Gastrocnemius medialis (tissue), 4 donors: ENCODE results near the gene CHMP4A. TPM values are rescaled to one million over a fixed set of nuclear protein-coding genes. Genes with fewer than 3 reads are reported as not detected.
"Not testable (repeated sequence)": the region's sequence is repeated elsewhere in the genome, so short reads cannot be mapped to it uniquely, and the experiment has no call there.

Source experiments
- ATAC-seq, 2 donors: fragments of 150-250 bp; one replicate each; pipeline ENCODE4 v1.9.1; 2016
- DNase-seq, 2 donors: peaks; one replicate each; pipeline ENCODE4 v3.0.0-alpha.2; 2019
- H3K27ac ChIP-seq, 4 donors: fragments of 200-600 bp; sonication (generic); 1 replicate in 1 of 4; 2 replicates in 3 of 4; pipeline ENCODE4 v1.5.1; 2016 to 2018; ENCODE audit warnings: mild to moderate bottlenecking in 2 of 4, moderate library complexity in 1 of 4
- H3K27me3 ChIP-seq, 3 donors: fragments of 200-600 bp; sonication (generic) in 2 of 3; 1 replicate in 1 of 3; 2 replicates in 2 of 3; pipeline versions ENCODE4 v1.5.1 to v1.6.0; 2016 to 2019; ENCODE audit warnings: mild to moderate bottlenecking in 1 of 3, moderate library complexity in 1 of 3
- H3K36me3 ChIP-seq, 2 donors: fragments of 200-600 bp; sonication (generic) in 1 of 2; one replicate each; pipeline ENCODE4 v1.5.1; 2017 to 2018
- H3K4me1 ChIP-seq, 2 donors: fragments of 200-600 bp; sonication (generic) in 1 of 2; one replicate each; pipeline ENCODE4 v1.5.1; 2016 to 2017; ENCODE audit warnings: mild to moderate bottlenecking in 2 of 2
- H3K4me3 ChIP-seq, 4 donors: fragments of 200-600 bp; sonication (generic) in 3 of 4; 1 replicate in 1 of 4; 2 replicates in 3 of 4; pipeline ENCODE4 v1.5.1; 2016 to 2019; ENCODE audit warnings: mild to moderate bottlenecking in 2 of 4
- H3K9me3 ChIP-seq, 3 donors: fragments of 200-600 bp; sonication (generic) in 2 of 3; 1 replicate in 1 of 3; 2 replicates in 2 of 3; pipeline ENCODE4 v1.5.1; 2016 to 2019
- POLR2A ChIP-seq, 2 donors: fragments of 450-650 bp; IDR thresholded peaks; one replicate each; pipeline ENCODE4 v1.6.1; 2017; ENCODE audit warnings: antibody characterized with exemption in 2 of 2, mild to moderate bottlenecking in 2 of 2, moderate library complexity in 2 of 2
- in situ Hi-C, 4 donors: fragments of 200-750 bp; cut with MboI; loops; one replicate each; pipeline versions ENCODE4 v1.15.0 to v1.8.0; 2017; ENCODE audit warnings: low sequenced_read_pairs in 4 of 4
- intact Hi-C: fragments of 100-400 bp; cut with DNase I; formaldehyde crosslinking; loops from one replicate; pipeline ENCODE4 v1.15.1; 2023; ENCODE audit warnings: low total_unique reads
- total RNA-seq, 4 donors: library from RNA; depleted of rRNA; stranded (reverse); fragments of >200 nt; gene quantifications; one replicate each; pipeline versions ENCODE4 v1.1.0 to v1.2.3, GENCODE V29; 2016
- TF ChIP-seq, protein P1 (sequence below), 5 experiments: fragments of 450-650 bp in 3 of 5; fragments of 200-600 bp in 2 of 5; sonication (generic) in 2 of 5; IDR thresholded peaks in 4 of 5; conservative IDR thresholded peaks in 1 of 5; 1 replicate in 4 of 5; 2 replicates in 1 of 5; pipeline ENCODE4 v1.5.1; 2016 to 2019; ENCODE audit warnings: antibody characterized with exemption in 5 of 5, mild to moderate bottlenecking in 3 of 5, moderate library complexity in 3 of 5

CHMP4A gene
- total RNA-seq, 4 donors from 2014 or later: 13.6 to 29.8 (median 20.7) TPM

DNA sequence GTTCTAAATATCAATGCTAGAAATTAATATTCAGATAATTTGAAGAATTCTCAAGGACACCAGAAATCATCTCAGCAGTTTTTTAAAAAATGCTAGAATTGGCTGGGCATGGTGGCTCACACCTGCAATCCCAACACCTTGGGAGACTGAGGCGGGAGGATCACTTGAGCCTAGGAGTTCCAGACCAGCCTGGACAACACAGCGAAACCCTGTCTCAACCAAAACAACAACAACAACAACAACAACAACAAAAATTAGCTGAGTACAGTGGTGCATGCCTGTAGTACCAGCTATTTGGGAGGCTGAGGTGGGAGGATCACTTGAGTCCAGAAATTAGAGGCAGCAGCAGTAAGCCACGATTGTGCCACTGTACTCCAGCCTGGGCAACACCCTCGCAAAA lies 5.8 kb upstream of the CHMP4A start:
- TF ChIP-seq POLR2A (IDR thresholded peaks at IDR 0.05): no peak
- TF ChIP-seq, protein P1, sequence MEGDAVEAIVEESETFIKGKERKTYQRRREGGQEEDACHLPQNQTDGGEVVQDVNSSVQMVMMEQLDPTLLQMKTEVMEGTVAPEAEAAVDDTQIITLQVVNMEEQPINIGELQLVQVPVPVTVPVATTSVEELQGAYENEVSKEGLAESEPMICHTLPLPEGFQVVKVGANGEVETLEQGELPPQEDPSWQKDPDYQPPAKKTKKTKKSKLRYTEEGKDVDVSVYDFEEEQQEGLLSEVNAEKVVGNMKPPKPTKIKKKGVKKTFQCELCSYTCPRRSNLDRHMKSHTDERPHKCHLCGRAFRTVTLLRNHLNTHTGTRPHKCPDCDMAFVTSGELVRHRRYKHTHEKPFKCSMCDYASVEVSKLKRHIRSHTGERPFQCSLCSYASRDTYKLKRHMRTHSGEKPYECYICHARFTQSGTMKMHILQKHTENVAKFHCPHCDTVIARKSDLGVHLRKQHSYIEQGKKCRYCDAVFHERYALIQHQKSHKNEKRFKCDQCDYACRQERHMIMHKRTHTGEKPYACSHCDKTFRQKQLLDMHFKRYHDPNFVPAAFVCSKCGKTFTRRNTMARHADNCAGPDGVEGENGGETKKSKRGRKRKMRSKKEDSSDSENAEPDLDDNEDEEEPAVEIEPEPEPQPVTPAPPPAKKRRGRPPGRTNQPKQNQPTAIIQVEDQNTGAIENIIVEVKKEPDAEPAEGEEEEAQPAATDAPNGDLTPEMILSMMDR (IDR thresholded peaks at IDR 0.05 in 4 of 5, conservative IDR thresholded peaks at IDR 0.05 in 1 of 5): no peak
- ATAC-seq: no peak
- Histone ChIP-seq H3K27ac (no peak overlapping the region), H3K27me3 (no peaks in the 10 kb centered on the region), H3K9me3 (no peaks in the 10 kb centered on the region), H3K36me3 (peaks cover 0 to 14% of the 10 kb centered on the region in 2 donors), H3K4me1 (peaks cover 12 to 14% of the 10 kb centered on the region in 2 donors), H3K4me3 (no peak overlapping the region)
- intact Hi-C loops: no loop called here
- in situ Hi-C loops: no loop called here
- no peak for DNase-seq

DNA sequence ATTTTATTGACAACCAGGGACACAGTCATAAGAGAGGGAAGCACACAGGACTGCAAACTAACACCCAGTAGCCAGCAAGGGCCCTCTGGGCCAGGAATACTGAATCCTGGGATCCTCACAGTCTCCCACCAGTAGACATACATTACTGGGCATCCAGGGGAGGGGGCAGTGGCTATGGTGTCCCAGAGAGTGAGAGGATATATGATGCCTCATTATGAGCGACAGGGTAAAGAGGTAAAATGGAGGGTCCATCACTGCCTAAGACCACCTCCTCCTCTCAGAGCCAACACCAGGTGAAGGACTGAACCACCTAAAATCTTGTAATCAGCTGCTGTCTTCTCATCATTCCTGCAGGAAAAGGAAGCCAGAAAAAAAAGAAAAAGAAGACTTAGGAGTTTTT lies 3.6 kb upstream of the CHMP4A start:
- H3K4me3 ChIP-seq, H3K27me3 ChIP-seq, DNase-seq, in situ Hi-C loops, ATAC-seq, H3K9me3 ChIP-seq, H3K27ac ChIP-seq: not testable (repeated sequence)
- intact Hi-C loops: loop anchor here (1.0 kb wide), 1 partner anchor 25 kb away; the partner anchor contains the start of gene TINF2
- H3K4me1 ChIP-seq: peaks cover 28 to 29% of the 10 kb centered on the region in 2 donors
- peaks cover 0 to 14% of the 10 kb centered on the region in 2 donors for H3K36me3 ChIP-seq

DNA sequence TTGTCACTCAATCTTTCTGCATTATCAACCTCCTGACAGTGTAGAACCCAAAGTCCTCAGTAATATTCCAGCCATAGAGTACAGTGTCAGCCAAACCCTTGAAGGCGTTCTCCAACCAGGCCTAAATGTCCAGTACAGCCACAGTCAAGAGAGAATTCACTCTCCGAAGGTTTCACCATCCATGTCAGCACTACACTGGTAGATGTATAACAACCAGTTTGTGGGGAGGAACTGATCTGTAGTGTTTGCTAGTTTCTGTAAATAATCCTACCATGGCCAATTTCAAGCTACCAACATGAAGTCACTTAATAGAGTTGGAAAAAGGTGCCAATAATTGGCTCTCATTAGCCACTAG lies 3.0 kb upstream of the CHMP4A start:
- H3K4me3 ChIP-seq: peak overlapping the region in 3 of 4 donors; percentile 70 to 87 (median 77)
- TF ChIP-seq, protein P1 (IDR thresholded peaks at IDR 0.05 in 4 of 5, conservative IDR thresholded peaks at IDR 0.05 in 1 of 5): no peak
- no peak for TF ChIP-seq POLR2A (IDR thresholded peaks at IDR 0.05)

DNA sequence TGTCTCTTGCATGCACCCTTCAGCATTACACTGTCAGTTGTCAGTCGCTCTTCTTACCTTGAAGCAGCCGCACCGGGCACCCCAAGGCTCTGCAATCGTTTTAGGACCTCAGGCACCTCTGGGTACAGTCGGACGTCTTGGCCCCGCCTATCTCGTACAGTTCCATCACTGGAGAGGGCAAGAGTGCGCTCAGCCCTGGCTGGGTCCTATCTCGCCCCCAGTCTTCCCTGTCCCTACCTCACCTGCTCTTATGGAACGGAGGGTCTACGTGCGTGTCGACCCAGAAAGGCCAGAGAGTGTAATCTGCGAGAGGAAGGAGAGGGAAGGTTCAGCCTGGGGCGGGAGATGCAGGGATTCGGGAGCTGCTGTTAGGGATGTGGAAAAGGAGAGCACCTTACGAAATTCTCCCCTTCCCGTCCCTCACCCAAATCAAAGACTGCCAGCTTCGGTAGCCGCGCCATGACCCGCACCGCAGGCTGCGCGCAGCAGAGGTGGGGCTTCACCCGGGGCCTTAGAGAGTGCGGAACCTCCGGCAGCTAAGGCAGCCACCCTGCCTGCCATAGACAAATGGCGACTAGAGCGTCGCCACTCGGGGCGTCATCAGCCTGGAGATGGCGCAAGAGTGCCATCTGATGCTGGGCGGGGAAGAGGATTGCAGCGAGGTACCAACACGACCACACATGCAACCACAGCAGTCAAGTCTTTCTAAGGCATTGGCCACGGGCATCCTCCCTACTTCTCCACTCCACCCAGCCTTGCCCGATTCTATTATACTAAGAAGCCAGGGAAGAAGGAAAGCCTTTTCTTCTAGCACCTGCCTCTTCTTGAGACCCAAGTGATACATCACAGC lies 2.4 kb upstream of the CHMP4A start, which contains the start of gene MDP1:
TSS of gene MDP1 (minus strand) at position 572 of the 850 bp plus-strand sequence. CDS start at position 461, 111 bp downstream.
- Histone ChIP-seq H3K4me1 (peaks cover 28 to 29% of the 10 kb centered on the region in 2 donors), H3K36me3 (peaks cover 0 to 23% of the 10 kb centered on the region in 2 donors), H3K4me3 (peak within 1 kb of the TSS; percentile 70 to 87 (median 76)), H3K9me3 (no peaks in the 10 kb centered on the region), H3K27ac (peak within 1 kb of the TSS; percentile 83 to 94 (median 91)), H3K27me3 (no peaks in the 10 kb centered on the region)
- intact Hi-C loops: loop anchor here (1.0 to 2.0 kb wide), 2 partner anchors 21 to 27 kb away; partner anchors contain the start of genes TINF2 and TM9SF1
- TF ChIP-seq, protein P1 (IDR thresholded peaks at IDR 0.05 in 4 of 5, conservative IDR thresholded peaks at IDR 0.05 in 1 of 5): peak in 3 of 5 experiments; percentile 30 to 60 (median 45)
- TF ChIP-seq POLR2A (IDR thresholded peaks at IDR 0.05): peak; percentile 68 to 84
- ATAC-seq (peak; percentile 78 to 81), DNase-seq (peak; percentile 64 to 82)
- in situ Hi-C loops: no loop called here

More for the DNA sequence above, 3.0 kb upstream of the CHMP4A start:
- H3K4me1 ChIP-seq: peaks cover 28 to 29% of the 10 kb centered on the region in 2 donors
- peak overlapping the region; percentile 83 to 94 (median 91) for H3K27ac ChIP-seq
- ATAC-seq (no peak), DNase-seq (no peak)
- H3K9me3 ChIP-seq: no peaks in the 10 kb centered on the region
- peaks cover 0 to 17% of the 10 kb centered on the region in 2 donors for H3K36me3 ChIP-seq
- intact Hi-C loops: loop anchor here (1.0 kb wide), 1 partner anchor 26 kb away; the partner anchor contains the start of gene TINF2
- in situ Hi-C loops: no loop called here
- no peaks in the 10 kb centered on the region for H3K27me3 ChIP-seq
